ENCODE results near the gene CA5A.
"Not testable (repeated sequence)": the region's sequence is repeated elsewhere in the genome, so short reads cannot be mapped to it uniquely, and the experiment has no call there.

DNA sequence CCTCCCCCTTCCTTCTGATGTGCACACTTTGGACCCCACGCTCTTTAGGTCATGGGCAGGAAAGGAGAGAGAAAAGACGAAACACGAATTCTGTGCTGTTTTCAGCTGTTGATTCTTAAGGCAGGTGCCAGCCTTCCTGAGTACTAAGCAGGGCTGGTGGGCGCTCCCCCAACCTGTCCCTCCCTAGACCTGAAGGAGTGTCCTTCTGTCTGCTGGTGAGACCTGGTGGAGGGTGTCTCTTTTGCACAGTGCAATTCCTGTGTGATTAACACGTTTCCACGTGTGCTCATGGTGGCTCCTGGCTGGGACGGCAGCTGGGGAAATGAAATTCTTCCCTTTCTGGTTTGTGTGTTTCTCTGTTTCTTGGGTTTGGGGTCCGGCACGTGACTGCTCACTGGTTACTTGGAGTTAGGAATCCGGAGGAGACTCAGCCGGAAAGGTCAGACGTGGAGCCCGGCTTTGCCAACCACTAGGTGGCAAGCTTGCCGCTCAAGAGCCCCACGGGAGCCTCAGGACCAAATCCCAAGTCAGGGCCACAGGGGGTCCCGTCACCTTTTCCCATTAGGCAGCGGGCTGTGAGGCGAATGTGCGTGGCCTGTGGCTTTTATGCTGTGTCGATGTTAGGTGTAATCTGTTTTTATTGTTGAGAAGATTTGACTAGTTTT is 46.9 kb upstream of the CA5A start:
- TF ChIP-seq, protein P1, sequence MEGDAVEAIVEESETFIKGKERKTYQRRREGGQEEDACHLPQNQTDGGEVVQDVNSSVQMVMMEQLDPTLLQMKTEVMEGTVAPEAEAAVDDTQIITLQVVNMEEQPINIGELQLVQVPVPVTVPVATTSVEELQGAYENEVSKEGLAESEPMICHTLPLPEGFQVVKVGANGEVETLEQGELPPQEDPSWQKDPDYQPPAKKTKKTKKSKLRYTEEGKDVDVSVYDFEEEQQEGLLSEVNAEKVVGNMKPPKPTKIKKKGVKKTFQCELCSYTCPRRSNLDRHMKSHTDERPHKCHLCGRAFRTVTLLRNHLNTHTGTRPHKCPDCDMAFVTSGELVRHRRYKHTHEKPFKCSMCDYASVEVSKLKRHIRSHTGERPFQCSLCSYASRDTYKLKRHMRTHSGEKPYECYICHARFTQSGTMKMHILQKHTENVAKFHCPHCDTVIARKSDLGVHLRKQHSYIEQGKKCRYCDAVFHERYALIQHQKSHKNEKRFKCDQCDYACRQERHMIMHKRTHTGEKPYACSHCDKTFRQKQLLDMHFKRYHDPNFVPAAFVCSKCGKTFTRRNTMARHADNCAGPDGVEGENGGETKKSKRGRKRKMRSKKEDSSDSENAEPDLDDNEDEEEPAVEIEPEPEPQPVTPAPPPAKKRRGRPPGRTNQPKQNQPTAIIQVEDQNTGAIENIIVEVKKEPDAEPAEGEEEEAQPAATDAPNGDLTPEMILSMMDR (conservative IDR thresholded peaks at IDR 0.05; ENCODE audit: low read depth in 2 of 2): peak; percentile 40 to 42
- TF ChIP-seq, protein P2, sequence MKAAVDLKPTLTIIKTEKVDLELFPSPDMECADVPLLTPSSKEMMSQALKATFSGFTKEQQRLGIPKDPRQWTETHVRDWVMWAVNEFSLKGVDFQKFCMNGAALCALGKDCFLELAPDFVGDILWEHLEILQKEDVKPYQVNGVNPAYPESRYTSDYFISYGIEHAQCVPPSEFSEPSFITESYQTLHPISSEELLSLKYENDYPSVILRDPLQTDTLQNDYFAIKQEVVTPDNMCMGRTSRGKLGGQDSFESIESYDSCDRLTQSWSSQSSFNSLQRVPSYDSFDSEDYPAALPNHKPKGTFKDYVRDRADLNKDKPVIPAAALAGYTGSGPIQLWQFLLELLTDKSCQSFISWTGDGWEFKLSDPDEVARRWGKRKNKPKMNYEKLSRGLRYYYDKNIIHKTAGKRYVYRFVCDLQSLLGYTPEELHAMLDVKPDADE (IDR thresholded peaks at IDR 0.05): not testable (repeated sequence)
- TF ChIP-seq, protein P3, sequence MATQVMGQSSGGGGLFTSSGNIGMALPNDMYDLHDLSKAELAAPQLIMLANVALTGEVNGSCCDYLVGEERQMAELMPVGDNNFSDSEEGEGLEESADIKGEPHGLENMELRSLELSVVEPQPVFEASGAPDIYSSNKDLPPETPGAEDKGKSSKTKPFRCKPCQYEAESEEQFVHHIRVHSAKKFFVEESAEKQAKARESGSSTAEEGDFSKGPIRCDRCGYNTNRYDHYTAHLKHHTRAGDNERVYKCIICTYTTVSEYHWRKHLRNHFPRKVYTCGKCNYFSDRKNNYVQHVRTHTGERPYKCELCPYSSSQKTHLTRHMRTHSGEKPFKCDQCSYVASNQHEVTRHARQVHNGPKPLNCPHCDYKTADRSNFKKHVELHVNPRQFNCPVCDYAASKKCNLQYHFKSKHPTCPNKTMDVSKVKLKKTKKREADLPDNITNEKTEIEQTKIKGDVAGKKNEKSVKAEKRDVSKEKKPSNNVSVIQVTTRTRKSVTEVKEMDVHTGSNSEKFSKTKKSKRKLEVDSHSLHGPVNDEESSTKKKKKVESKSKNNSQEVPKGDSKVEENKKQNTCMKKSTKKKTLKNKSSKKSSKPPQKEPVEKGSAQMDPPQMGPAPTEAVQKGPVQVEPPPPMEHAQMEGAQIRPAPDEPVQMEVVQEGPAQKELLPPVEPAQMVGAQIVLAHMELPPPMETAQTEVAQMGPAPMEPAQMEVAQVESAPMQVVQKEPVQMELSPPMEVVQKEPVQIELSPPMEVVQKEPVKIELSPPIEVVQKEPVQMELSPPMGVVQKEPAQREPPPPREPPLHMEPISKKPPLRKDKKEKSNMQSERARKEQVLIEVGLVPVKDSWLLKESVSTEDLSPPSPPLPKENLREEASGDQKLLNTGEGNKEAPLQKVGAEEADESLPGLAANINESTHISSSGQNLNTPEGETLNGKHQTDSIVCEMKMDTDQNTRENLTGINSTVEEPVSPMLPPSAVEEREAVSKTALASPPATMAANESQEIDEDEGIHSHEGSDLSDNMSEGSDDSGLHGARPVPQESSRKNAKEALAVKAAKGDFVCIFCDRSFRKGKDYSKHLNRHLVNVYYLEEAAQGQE (IDR thresholded peaks at IDR 0.05; ENCODE audit: unreplicated experiment): not testable (repeated sequence)
- TF ChIP-seq POLR2AphosphoS5 (IDR thresholded peaks at IDR 0.05; ENCODE audit: low read depth); EZH2phosphoT487 (IDR thresholded peaks at IDR 0.05; ENCODE audit: unreplicated experiment); CREB1 (CRISPR knock-in tag; IDR thresholded peaks at IDR 0.05; ENCODE audit: low read depth); EZH2 (IDR thresholded peaks at IDR 0.05; ENCODE audit: low read depth, unreplicated experiment); JUNB (IDR thresholded peaks at IDR 0.05; ENCODE audit: unreplicated experiment); NANOG (IDR thresholded peaks at IDR 0.05; ENCODE audit: borderline replicate concordance); STAT1 (IDR thresholded peaks at IDR 0.05; ENCODE audit: unreplicated experiment); ZNF114 (CRISPR knock-in tag; IDR thresholded peaks at IDR 0.05); ZNF331 (CRISPR knock-in tag; IDR thresholded peaks at IDR 0.05; ENCODE audit: low read depth): not testable (repeated sequence)
- TF ChIP-seq, protein P4, sequence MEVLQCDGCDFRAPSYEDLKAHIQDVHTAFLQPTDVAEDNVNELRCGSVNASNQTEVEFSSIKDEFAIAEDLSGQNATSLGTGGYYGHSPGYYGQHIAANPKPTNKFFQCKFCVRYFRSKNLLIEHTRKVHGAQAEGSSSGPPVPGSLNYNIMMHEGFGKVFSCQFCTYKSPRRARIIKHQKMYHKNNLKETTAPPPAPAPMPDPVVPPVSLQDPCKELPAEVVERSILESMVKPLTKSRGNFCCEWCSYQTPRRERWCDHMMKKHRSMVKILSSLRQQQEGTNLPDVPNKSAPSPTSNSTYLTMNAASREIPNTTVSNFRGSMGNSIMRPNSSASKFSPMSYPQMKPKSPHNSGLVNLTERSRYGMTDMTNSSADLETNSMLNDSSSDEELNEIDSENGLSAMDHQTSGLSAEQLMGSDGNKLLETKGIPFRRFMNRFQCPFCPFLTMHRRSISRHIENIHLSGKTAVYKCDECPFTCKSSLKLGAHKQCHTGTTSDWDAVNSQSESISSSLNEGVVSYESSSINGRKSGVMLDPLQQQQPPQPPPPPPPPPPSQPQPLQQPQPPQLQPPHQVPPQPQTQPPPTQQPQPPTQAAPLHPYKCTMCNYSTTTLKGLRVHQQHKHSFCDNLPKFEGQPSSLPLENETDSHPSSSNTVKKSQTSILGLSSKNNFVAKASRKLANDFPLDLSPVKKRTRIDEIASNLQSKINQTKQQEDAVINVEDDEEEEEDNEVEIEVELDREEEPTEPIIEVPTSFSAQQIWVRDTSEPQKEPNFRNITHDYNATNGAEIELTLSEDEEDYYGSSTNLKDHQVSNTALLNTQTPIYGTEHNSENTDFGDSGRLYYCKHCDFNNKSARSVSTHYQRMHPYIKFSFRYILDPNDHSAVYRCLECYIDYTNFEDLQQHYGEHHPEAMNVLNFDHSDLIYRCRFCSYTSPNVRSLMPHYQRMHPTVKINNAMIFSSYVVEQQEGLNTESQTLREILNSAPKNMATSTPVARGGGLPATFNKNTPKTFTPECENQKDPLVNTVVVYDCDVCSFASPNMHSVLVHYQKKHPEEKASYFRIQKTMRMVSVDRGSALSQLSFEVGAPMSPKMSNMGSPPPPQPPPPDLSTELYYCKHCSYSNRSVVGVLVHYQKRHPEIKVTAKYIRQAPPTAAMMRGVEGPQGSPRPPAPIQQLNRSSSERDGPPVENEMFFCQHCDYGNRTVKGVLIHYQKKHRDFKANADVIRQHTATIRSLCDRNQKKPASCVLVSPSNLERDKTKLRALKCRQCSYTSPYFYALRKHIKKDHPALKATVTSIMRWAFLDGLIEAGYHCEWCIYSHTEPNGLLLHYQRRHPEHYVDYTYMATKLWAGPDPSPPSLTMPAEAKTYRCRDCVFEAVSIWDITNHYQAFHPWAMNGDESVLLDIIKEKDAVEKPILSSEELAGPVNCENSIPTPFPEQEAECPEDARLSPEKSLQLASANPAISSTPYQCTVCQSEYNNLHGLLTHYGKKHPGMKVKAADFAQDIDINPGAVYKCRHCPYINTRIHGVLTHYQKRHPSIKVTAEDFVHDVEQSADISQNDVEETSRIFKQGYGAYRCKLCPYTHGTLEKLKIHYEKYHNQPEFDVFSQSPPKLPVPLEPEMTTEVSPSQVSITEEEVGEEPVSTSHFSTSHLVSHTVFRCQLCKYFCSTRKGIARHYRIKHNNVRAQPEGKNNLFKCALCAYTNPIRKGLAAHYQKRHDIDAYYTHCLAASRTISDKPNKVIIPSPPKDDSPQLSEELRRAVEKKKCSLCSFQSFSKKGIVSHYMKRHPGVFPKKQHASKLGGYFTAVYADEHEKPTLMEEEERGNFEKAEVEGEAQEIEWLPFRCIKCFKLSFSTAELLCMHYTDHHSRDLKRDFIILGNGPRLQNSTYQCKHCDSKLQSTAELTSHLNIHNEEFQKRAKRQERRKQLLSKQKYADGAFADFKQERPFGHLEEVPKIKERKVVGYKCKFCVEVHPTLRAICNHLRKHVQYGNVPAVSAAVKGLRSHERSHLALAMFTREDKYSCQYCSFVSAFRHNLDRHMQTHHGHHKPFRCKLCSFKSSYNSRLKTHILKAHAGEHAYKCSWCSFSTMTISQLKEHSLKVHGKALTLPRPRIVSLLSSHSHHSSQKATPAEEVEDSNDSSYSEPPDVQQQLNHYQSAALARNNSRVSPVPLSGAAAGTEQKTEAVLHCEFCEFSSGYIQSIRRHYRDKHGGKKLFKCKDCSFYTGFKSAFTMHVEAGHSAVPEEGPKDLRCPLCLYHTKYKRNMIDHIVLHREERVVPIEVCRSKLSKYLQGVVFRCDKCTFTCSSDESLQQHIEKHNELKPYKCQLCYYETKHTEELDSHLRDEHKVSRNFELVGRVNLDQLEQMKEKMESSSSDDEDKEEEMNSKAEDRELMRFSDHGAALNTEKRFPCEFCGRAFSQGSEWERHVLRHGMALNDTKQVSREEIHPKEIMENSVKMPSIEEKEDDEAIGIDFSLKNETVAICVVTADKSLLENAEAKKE (CRISPR knock-in tag; IDR thresholded peaks at IDR 0.05): not testable (repeated sequence)

Data from GM23338 (cell line).